Tibial nerve (tissue), 4 donors: ENCODE measurements around the gene KIF21A.

Experiments
- EP300 ChIP-seq, 2 donors: sonication (generic); formaldehyde crosslinking; IDR thresholded peaks; one replicate each; pipeline ENCODE4 v1.6.1; 2017; ENCODE audit warnings: antibody characterized with exemption in 2 of 2, mild to moderate bottlenecking in 1 of 2
- POLR2A ChIP-seq, 2 donors: fragments of 450-650 bp; IDR thresholded peaks; one replicate each; pipeline ENCODE4 v1.6.1; 2017; ENCODE audit warnings: antibody characterized with exemption in 2 of 2, mild to moderate bottlenecking in 2 of 2, moderate library complexity in 2 of 2
- TF ChIP-seq, protein P1 (sequence below), 5 experiments: fragments of 200-600 bp in 3 of 5; fragments of 450-650 bp in 2 of 5; sonication (generic) in 3 of 5; IDR thresholded peaks; one replicate each; pipeline ENCODE4 v1.5.1; 2016 to 2019; ENCODE audit warnings: antibody characterized with exemption in 5 of 5, mild to moderate bottlenecking in 3 of 5, moderate library complexity in 2 of 5

DNA sequence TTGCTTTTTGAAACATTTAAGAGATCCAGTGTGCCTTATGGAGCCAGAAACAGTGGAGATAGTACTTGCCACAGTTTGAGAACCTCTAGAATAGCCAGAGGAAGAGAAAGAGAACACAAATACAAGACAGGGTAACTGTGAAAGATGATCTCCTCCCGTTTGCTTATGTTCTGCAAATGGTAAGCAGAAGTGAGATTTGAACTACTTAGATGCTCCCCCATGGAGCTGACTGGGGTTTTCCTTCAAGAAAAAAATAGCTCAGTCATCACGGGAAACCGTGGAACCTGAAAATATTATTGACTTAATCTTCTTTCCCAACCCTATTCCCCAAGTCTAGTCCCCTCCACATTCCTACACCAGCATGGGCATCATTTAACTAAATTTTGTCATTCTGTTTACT, 87.1 kb downstream of the KIF21A start:
- TF ChIP-seq, protein P1, sequence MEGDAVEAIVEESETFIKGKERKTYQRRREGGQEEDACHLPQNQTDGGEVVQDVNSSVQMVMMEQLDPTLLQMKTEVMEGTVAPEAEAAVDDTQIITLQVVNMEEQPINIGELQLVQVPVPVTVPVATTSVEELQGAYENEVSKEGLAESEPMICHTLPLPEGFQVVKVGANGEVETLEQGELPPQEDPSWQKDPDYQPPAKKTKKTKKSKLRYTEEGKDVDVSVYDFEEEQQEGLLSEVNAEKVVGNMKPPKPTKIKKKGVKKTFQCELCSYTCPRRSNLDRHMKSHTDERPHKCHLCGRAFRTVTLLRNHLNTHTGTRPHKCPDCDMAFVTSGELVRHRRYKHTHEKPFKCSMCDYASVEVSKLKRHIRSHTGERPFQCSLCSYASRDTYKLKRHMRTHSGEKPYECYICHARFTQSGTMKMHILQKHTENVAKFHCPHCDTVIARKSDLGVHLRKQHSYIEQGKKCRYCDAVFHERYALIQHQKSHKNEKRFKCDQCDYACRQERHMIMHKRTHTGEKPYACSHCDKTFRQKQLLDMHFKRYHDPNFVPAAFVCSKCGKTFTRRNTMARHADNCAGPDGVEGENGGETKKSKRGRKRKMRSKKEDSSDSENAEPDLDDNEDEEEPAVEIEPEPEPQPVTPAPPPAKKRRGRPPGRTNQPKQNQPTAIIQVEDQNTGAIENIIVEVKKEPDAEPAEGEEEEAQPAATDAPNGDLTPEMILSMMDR (IDR thresholded peaks at IDR 0.05): no peak
- no peak for TF ChIP-seq POLR2A (IDR thresholded peaks at IDR 0.05)
- no peak for TF ChIP-seq EP300 (IDR thresholded peaks at IDR 0.05)
